K562 (cell line): ENCODE results near the gene GPR149. TPM values are rescaled to one million over a fixed set of nuclear protein-coding genes. Genes with fewer than 3 reads are reported as not detected.

ENCODE experiments used
- ATAC-seq: fragments of 200-7000 bp; cut with Tn5 transposase; 3 replicates; pipeline ENCODE4 v1.9.1; 2020; ENCODE audit warnings: moderate library complexity
- BruUV-seq: library from RNA; stranded (reverse); fragments of 400-500 nt; replicated peaks from 2 replicates; lab custom pipeline; 2021; lab: Mats Ljungman, UMichigan
- CTCF ChIA-PET: fragments of 300-600 bp; formaldehyde crosslinking; extraction: SDS; loops from one replicate; lab custom pipeline; 2021; ENCODE audit warnings: low intra/inter-chr PET ratio; lab: Yijun Ruan, JAX
- POLR2A ChIA-PET: fragments of 300-600, 350-650 bp; sonication (Branson Sonifier 250); formaldehyde crosslinking; extraction: SDS; loops from one replicate; lab custom pipeline; 2021; ENCODE audit warnings: antibody characterized with exemption, inconsistent platforms; lab: Yijun Ruan, JAX
- DNase-seq, 4 experiments: peaks; one replicate each; pipeline versions ENCODE4 v3.0.0 to v3.0.0-alpha.2; 2011 to 2018; ENCODE audit warnings: low spot score in 3 of 4, mixed read lengths in 3 of 4; ENCODE audit errors: extremely low read depth in 1 of 4
- FAIRE-seq: peaks from 2 replicates; lab custom pipeline; 2011; peaks lifted over from hg19 to GRCh38; lab: Jason Lieb, UNC
- H2AFZ ChIP-seq: 2 replicates; pipeline ENCODE4 v1.6.0; 2011; ENCODE audit warnings: low read depth, low read length, control low read depth, inconsistent platforms
- H3K27ac ChIP-seq: fragments of 200-600 bp; 3 replicates; pipeline ENCODE4 v1.8.0; 2011; ENCODE audit warnings: low read depth, mild to moderate bottlenecking, control low read depth, inconsistent platforms, low read length, moderate library complexity, mixed read lengths; ENCODE audit errors: extremely low read depth
- H3K27me3 ChIP-seq, 2 experiments: fragments of 300-600 bp in 1 of 2; 2 replicates in 1 of 2; 3 replicates in 1 of 2; pipeline versions ENCODE4 v1.6.0 to v1.8.0; 2011; ENCODE audit warnings: inconsistent platforms in 2 of 2, low read length in 2 of 2, mild to moderate bottlenecking in 1 of 2, mixed read lengths in 1 of 2, moderate library complexity in 1 of 2; ENCODE audit not compliant: control insufficient read depth in 2 of 2, insufficient read depth in 2 of 2
- H3K36me3 ChIP-seq: fragments of 300-600 bp; 3 replicates; pipeline ENCODE4 v1.8.0; 2011; ENCODE audit warnings: mild to moderate bottlenecking, low read length, inconsistent platforms; ENCODE audit not compliant: control insufficient read depth, insufficient read depth
- H3K4me1 ChIP-seq, 2 experiments: fragments of 200-600 bp in 1 of 2; replicated peaks in 1 of 2; 2 replicates in 1 of 2; 3 replicates in 1 of 2; pipeline versions ENCODE4 v1.5.1 to v1.8.0; 2011; ENCODE audit warnings: inconsistent platforms in 2 of 2, low read length in 2 of 2, mild to moderate bottlenecking in 1 of 2, mixed read lengths in 1 of 2, moderate library complexity in 1 of 2; ENCODE audit not compliant: control insufficient read depth in 2 of 2, insufficient read depth in 2 of 2
- H3K4me2 ChIP-seq: 2 replicates; pipeline ENCODE4 v1.6.1; 2011; ENCODE audit warnings: low read length, control low read depth, inconsistent platforms, mixed read lengths; ENCODE audit not compliant: insufficient read depth
- H3K4me3 ChIP-seq: fragments of 200-600 bp; sonication (generic), shearing (Covaris generic); 2 replicates; pipeline ENCODE4 v1.5.1; 2016; ENCODE audit warnings: control low read depth, inconsistent platforms
- H3K79me2 ChIP-seq: fragments of 200-600 bp; 3 replicates; pipeline ENCODE4 v1.8.0; 2011; ENCODE audit warnings: low read length, inconsistent platforms; ENCODE audit not compliant: control insufficient read depth, insufficient read depth
- H3K9ac ChIP-seq, 2 experiments: 2 replicates each; pipeline versions ENCODE4 v1.6.0 to v1.6.1; 2011; ENCODE audit warnings: low read depth in 2 of 2, low read length in 2 of 2, control low read depth in 1 of 2, inconsistent platforms in 1 of 2, mild to moderate bottlenecking in 1 of 2, mixed read lengths in 1 of 2; ENCODE audit not compliant: insufficient read depth in 1 of 2
- H3K9me1 ChIP-seq: one replicate; pipeline ENCODE4 v1.6.0; 2011; ENCODE audit warnings: inconsistent platforms, mild to moderate bottlenecking, low read length, moderate library complexity; ENCODE audit not compliant: control insufficient read depth, insufficient read depth
- H3K9me3 ChIP-seq: replicated peaks from 2 replicates; pipeline ENCODE4 v1.5.1; 2011; ENCODE audit warnings: low read depth, low read length, inconsistent platforms; ENCODE audit not compliant: control insufficient read depth, insufficient read depth
- H4K20me1 ChIP-seq: replicated peaks from 2 replicates; pipeline ENCODE4 v1.6.1; 2011; ENCODE audit warnings: low read length, inconsistent platforms, mixed read lengths; ENCODE audit not compliant: control insufficient read depth, insufficient read depth
- ATF2 ChIP-seq: sonication (generic); formaldehyde crosslinking; IDR thresholded peaks from 2 replicates; pipeline ENCODE4 v1.8.1; 2022; ENCODE audit warnings: missing genetic modification reagents
- ETV1 ChIP-seq: fragments of 450-650 bp; conservative IDR thresholded peaks from 2 replicates; pipeline ENCODE4 v1.6.1; 2016; ENCODE audit warnings: missing genetic modification characterization, control low read depth, low read depth, missing compliant biosample characterization
- FOXJ3 ChIP-seq: sonication (generic); formaldehyde crosslinking; IDR thresholded peaks from 2 replicates; pipeline ENCODE4 v1.4.0; 2020; ENCODE audit warnings: mild to moderate bottlenecking, missing genetic modification reagents
- FOXO4 ChIP-seq: fragments of 450-650 bp; formaldehyde crosslinking; IDR thresholded peaks from 2 replicates; pipeline ENCODE4 v1.4.0; 2020; ENCODE audit warnings: mild to moderate bottlenecking, moderate library complexity
- FUS ChIP-seq: fragments of 200-400 bp; formaldehyde crosslinking; optimal IDR thresholded peaks from 2 replicates; pipeline ENCODE3; 2017; ENCODE audit warnings: low read depth, low read length
- KDM5B ChIP-seq: fragments of 200-600 bp; sonication (generic); IDR thresholded peaks from 2 replicates; pipeline ENCODE4 v1.6.1; 2012; ENCODE audit warnings: low read depth, mild to moderate bottlenecking, moderate library complexity, low read length, control low read depth, inconsistent platforms; ENCODE audit not compliant: insufficient replicate concordance
- MTF1 ChIP-seq: fragments of 250-450 bp; sonication (Bioruptor Pico); IDR thresholded peaks from 2 replicates; pipeline ENCODE4 v1.9.0; 2021; ENCODE audit warnings: moderate library complexity, mild to moderate bottlenecking, inconsistent platforms, borderline replicate concordance
- NFYB ChIP-seq: IDR thresholded peaks from 2 replicates; pipeline ENCODE4 v1.6.1; 2011; ENCODE audit warnings: mild to moderate bottlenecking, moderate library complexity; ENCODE audit not compliant: insufficient read length; ENCODE audit errors: extremely low read depth
- NR2F6 ChIP-seq: fragments of 450-650 bp; formaldehyde crosslinking; IDR thresholded peaks from 2 replicates; pipeline ENCODE4 v1.4.0; 2020; ENCODE audit warnings: mild to moderate bottlenecking
- TCF3 ChIP-seq: sonication (generic); formaldehyde crosslinking; IDR thresholded peaks from 2 replicates; pipeline ENCODE4 v1.4.0; 2020; ENCODE audit warnings: mild to moderate bottlenecking, missing genetic modification reagents
- ZNF146 ChIP-seq: IDR thresholded peaks from one replicate; pipeline ENCODE4 v1.6.1; 2018; ENCODE audit warnings: missing compliant biosample characterization; ENCODE audit not compliant: unreplicated experiment
- ZNF655 ChIP-seq: fragments of 250-450 bp; sonication (Bioruptor Pico); IDR thresholded peaks from 2 replicates; pipeline ENCODE4 v1.5.0; 2021
- ZNF778 ChIP-seq: fragments of 450-650 bp; formaldehyde crosslinking; IDR thresholded peaks from 2 replicates; pipeline ENCODE4 v1.4.0; 2020; ENCODE audit warnings: mild to moderate bottlenecking, moderate library complexity
- WGBS: fragments of 100-300 bp; shearing (Covaris generic); methylation state at CpG from one replicate; pipeline ENCODE4 v1.1.6; 2016; ENCODE audit warnings: low coverage, mixed read lengths; ENCODE audit not compliant: insufficient coverage; ENCODE audit errors: missing lambda C conversion rate; 5-methylcytosine and 5-hydroxymethylcytosine counted together
- in situ Hi-C: fragments of 300-500 bp; cut with MboI; formaldehyde crosslinking; loops from 4 replicates; pipeline ENCODE4 v1.15.0; 2018; ENCODE audit warnings: inconsistent platforms, mixed read lengths
- intact Hi-C: fragments of 100-400 bp; cut with micrococcal nuclease; formaldehyde crosslinking; loops from 2 replicates; pipeline ENCODE4 v1.14.2; 2022
- polyA plus RNA-seq, 8 experiments: library from polyadenylated mRNA; depleted of rRNA in 4 of 8; stranded (reverse) in 5 of 8; unstranded in 3 of 8; fragments of >200 nt; fragmentation: Nextera tagmentation in 2 of 8; fragmentation: Illumina TruSeq in 1 of 8; extraction: Ambion mirVana in 2 of 8; extraction: Trizol in 1 of 8; gene quantifications; 2 replicates each; pipeline versions ENCODE4 v1.2.1 to v1.2.3, GENCODE V29; 2011 to 2014; ENCODE audit warnings: inconsistent platforms in 1 of 8, missing spikeins in 1 of 8
- total RNA-seq, 7 experiments: library from RNA; depleted of rRNA in 6 of 7; stranded (reverse); fragments of >200 nt in 6 of 7; fragmentation: Illumina TruSeq in 2 of 7; extraction: Trizol in 2 of 7; gene quantifications; 2 replicates each; pipeline versions ENCODE4 v1.2.1 to v1.2.3, GENCODE V29; 2011 to 2021; ENCODE audit warnings: low replicate concordance in 1 of 7

Gene GPR149
- total and polyA plus RNA-seq, 9 of the 15 experiments (the other 6 are each of a cell fraction or from before 2014, with no cell fraction given), result not detected

GRCh38 chr3:154345422-154346122 lies 84.4 kb downstream of the GPR149 start:
- no peaks in the 10 kb centered on the region for H3K9me1 ChIP-seq
- in situ Hi-C loops, result no loop called here
- no peak for ATAC-seq

More at GRCh38 chr3:154345422-154346122, 84.4 kb downstream of the GPR149 start:
- Histone ChIP-seq H3K4me1 (no peaks in the 10 kb centered on the region), H3K27ac (no peak overlapping the region), H4K20me1 (no peaks in the 10 kb centered on the region), H3K4me3 (no peak overlapping the region), H3K27me3 (no peaks in the 10 kb centered on the region), H3K36me3 (no peaks in the 10 kb centered on the region), H3K9me3 (no peaks in the 10 kb centered on the region), H3K9ac (no peak overlapping the region), H3K4me2 (no peak overlapping the region), H2AFZ (no peak overlapping the region), H3K79me2 (no peaks in the 10 kb centered on the region)
- intact Hi-C loops, result no loop called here
- no peak for FAIRE-seq
- no TSS peak for BruUV-seq
- no peak for DNase-seq
- TF ChIP-seq ETV1 (tag) (no peak), FOXJ3 (CRISPR knock-in tag) (no peak), FOXO4 (CRISPR knock-in tag) (no peak), ZNF146 (no peak), MTF1 (CRISPR knock-in tag) (no peak), KDM5B (no peak), FUS (no peak), NR2F6 (no peak), ZNF655 (no peak), ZNF778 (CRISPR knock-in tag) (no peak), TCF3 (CRISPR knock-in tag) (no peak), NFYB (no peak), ATF2 (CRISPR knock-in tag) (no peak)
- ChIA-PET CTCF (no interaction called here), POLR2A (no interaction called here)
- 7% methylated on average over 2 of the region's 2 CpGs for WGBS
